ENCODE results near the gene FBXO2. TPM values are rescaled to one million over a fixed set of nuclear protein-coding genes. Genes with fewer than 3 reads are reported as not detected.

FBXO2 gene
- total RNA-seq, 3 donors from 2014 or later (not counting 1 experiment from before 2014, with no cell fraction given), result 5.9 to 7.9 (median 6.7) TPM

- no peaks in the 10 kb centered on the region for H3K36me3 ChIP-seq (ENCODE audit: control insufficient read depth, insufficient read depth, low read length)
These were observed 55.8 kb downstream of the FBXO2 start for GRCh38 chr1:11598461-11598860.

More at GRCh38 chr1:11598461-11598860, 55.8 kb downstream of the FBXO2 start:
- no peak overlapping the region for H3K27ac ChIP-seq (ENCODE audit: low read length)
- intact Hi-C loops (cut with micrococcal nuclease), result no loop called here
- no peaks in the 10 kb centered on the region for H3K4me1 ChIP-seq (ENCODE audit: control insufficient read depth, insufficient read depth, low read length)
- 81% methylated on average over 5 of the region's 5 CpGs for WGBS (ENCODE audit: insufficient coverage)
- ATAC-seq (no peak), DNase-seq (no peak)
- H3K9me3 Mint-ChIP-seq, result no peaks in the 10 kb centered on the region
- H3K27ac Mint-ChIP-seq, result no peak overlapping the region
- H3K4me3 Mint-ChIP-seq, result no peak overlapping the region
- no peaks in the 10 kb centered on the region for H3K9me3 ChIP-seq (ENCODE audit: control insufficient read depth, insufficient read depth, low read length)
- TF ChIP-seq CTCF (IDR thresholded peaks at IDR 0.05), result no peak
- H3K36me3 Mint-ChIP-seq, result no peaks in the 10 kb centered on the region
- H3K4me1 Mint-ChIP-seq, result no peaks in the 10 kb centered on the region
- H3K27me3 ChIP-seq (ENCODE audit: control insufficient read depth, insufficient read depth, low read length), result no peaks in the 10 kb centered on the region
- H3K4me3 ChIP-seq (ENCODE audit: low read length), result no peak overlapping the region
- peaks cover 19 to 25% of the 10 kb centered on the region in 2 donors for H3K27me3 Mint-ChIP-seq (ENCODE audit: low read depth in 2 of 2)

Other genes with a start within 250 kb of the FBXO2 start
- under 1 TPM; 0.24 to 0.68 (median 0.60) TPM for gene DISP3, start 175.3 kb downstream of the FBXO2 start, total RNA-seq
- gene FBXO44, start 448 bp upstream of the FBXO2 start, total RNA-seq, result 10 to 100 TPM; 57.6 to 79.1 (median 69.8) TPM
- 10 to 100 TPM; 22.6 to 38.0 (median 28.1) TPM for gene FBXO6, start 9.8 kb upstream of the FBXO2 start, total RNA-seq
- 10 to 100 TPM; 50.6 to 66.0 (median 60.4) TPM for gene MAD2L2, start 26.7 kb upstream of the FBXO2 start, total RNA-seq
- gene DRAXIN, start 37.3 kb upstream of the FBXO2 start, total RNA-seq, result 10 to 100 TPM; 10.9 to 24.9 (median 12.1) TPM
- 100 to 1,000 TPM in 2 of 3 donors, 10 to 100 TPM in 1; 94.6 to 122 (median 104) TPM for gene AGTRAP, start 81.7 kb upstream of the FBXO2 start, total RNA-seq
- under 1 TPM in 1 of 3 donors, not detected in 2; 0.15 TPM for gene C1orf167, start 107.8 kb upstream of the FBXO2 start, total RNA-seq
- gene MTHFR, start 151.5 kb upstream of the FBXO2 start, total RNA-seq, result 10 to 100 TPM; 61.8 to 78.4 (median 69.5) TPM
- gene CLCN6, start 151.8 kb upstream of the FBXO2 start, total RNA-seq, result 10 to 100 TPM; 21.4 to 28.6 (median 25.6) TPM
- not detected for gene NPPA, start 193.4 kb upstream of the FBXO2 start, total RNA-seq
- not detected for gene NPPB, start 204.5 kb upstream of the FBXO2 start, total RNA-seq

Data from natural killer cell (primary cell).